Measurements from ENCODE around the gene MAP7D1. TPM values are rescaled to one million over a fixed set of nuclear protein-coding genes. Genes with fewer than 3 reads are reported as not detected.

MAP7D1 gene
- total RNA-seq, 5 donors from 2014 or later (not counting 1 experiment from before 2014, with no cell fraction given), result 157 to 295 (median 263) TPM

DNA sequence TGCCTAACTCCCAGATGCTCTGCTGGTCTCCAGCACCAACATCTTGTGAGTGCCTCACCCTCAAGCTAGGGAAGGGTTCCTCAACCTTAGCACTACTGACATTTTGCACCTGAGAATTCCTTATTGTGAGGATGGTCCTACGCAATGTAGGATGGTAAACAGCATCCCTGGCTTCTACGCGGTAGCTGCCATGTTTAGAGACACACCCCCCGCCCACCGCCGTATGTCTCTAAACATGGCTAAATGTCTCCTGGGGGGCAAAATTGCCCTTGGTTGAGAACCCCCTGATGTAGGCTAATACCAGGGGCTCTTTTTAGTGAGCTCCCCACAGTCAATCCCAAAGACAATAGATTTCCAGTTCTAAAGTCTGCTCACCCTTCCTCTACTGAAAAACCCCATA lies 2.5 kb upstream of the MAP7D1 start:
- Mint-ChIP-seq H3K4me1 (peaks cover 70 to 79% (median 77%) of the 10 kb centered on the region in 3 donors), H3K9me3 (no peaks in the 10 kb centered on the region), H3K36me3 (peaks cover 6% of the 10 kb centered on the region), H3K4me3 (peak overlapping the region in 2 of 3 donors; percentile 82 to 99), H3K27ac (peak overlapping the region; percentile 97), H3K27me3 (no peaks in the 10 kb centered on the region)
- Histone ChIP-seq H3K4me3 (ENCODE audit: control insufficient read depth in 1 of 2, extremely low read depth in 1 of 2, low read length in 1 of 2) (no peak overlapping the region), H3K27me3 (replicated peaks in 1 of 2; ENCODE audit: control insufficient read depth in 2 of 2, extremely low read depth in 1 of 2, insufficient read depth in 2 of 2, low read length in 1 of 2) (no peaks in the 10 kb centered on the region), H3K36me3 (ENCODE audit: control insufficient read depth in 2 of 2, extremely low read depth in 1 of 2, insufficient read depth in 1 of 2, low read length in 1 of 2) (no peaks in the 10 kb centered on the region), H3K4me1 (ENCODE audit: control insufficient read depth in 1 of 2, extremely low read depth in 1 of 2, insufficient read depth in 2 of 2, low read length in 2 of 2) (peaks cover 41 to 74% of the 10 kb centered on the region in 2 experiments), H3K27ac (ENCODE audit: low read length) (peak overlapping the region; percentile 96), H3K9me3 (no peaks in the 10 kb centered on the region)
- ChIA-PET POLR2A (interaction anchor here in 1 of 2 donors (0.6 kb wide), 2 partner anchors 9 to 12 kb away, joined by 4 to 8 read pairs; no protein-coding TSS in a partner anchor), CTCF (interaction anchor here (0.6 to 1.5 kb wide), 2 partner anchors 35 to 41 kb away, joined by 3 to 6 read pairs; no protein-coding TSS in a partner anchor)
- WGBS (ENCODE audit: insufficient coverage), result 98% methylated on average over 6 of the region's 6 CpGs
- ATAC-seq (replicated peaks in 1 of 4) (no peak), DNase-seq (no peak)

GRCh38 chr1:36154335-36154734 lies 1.6 kb upstream of the MAP7D1 start:
- Mint-ChIP-seq H3K4me3 (peak overlapping the region; percentile 82 to 99 (median 85)), H3K36me3 (peaks cover 8% of the 10 kb centered on the region), H3K27me3 (no peaks in the 10 kb centered on the region), H3K9me3 (no peaks in the 10 kb centered on the region), H3K27ac (peak overlapping the region; percentile 97), H3K4me1 (peaks cover 68 to 77% (median 76%) of the 10 kb centered on the region in 3 donors)
- no peak for DNase-seq
- POLR2A ChIA-PET, result interaction anchor here in 1 of 2 donors (1.0 kb wide), 1 partner anchor 90 kb away, joined by 3 read pairs; no protein-coding TSS in a partner anchor
- Histone ChIP-seq H3K4me3 (ENCODE audit: control insufficient read depth in 1 of 2, extremely low read depth in 1 of 2, low read length in 1 of 2) (no peak overlapping the region), H3K9me3 (no peaks in the 10 kb centered on the region), H3K4me1 (ENCODE audit: control insufficient read depth in 1 of 2, extremely low read depth in 1 of 2, insufficient read depth in 2 of 2, low read length in 2 of 2) (peaks cover 47 to 78% of the 10 kb centered on the region in 2 experiments), H3K27ac (ENCODE audit: low read length) (no peak overlapping the region), H3K36me3 (ENCODE audit: control insufficient read depth in 2 of 2, extremely low read depth in 1 of 2, insufficient read depth in 1 of 2, low read length in 1 of 2) (no peaks in the 10 kb centered on the region), H3K27me3 (replicated peaks in 1 of 2; ENCODE audit: control insufficient read depth in 2 of 2, extremely low read depth in 1 of 2, insufficient read depth in 2 of 2, low read length in 1 of 2) (no peaks in the 10 kb centered on the region)
- WGBS (ENCODE audit: insufficient coverage), result 100% methylated on average over 2 of the region's 6 CpGs
- ATAC-seq (replicated peaks in 1 of 4), result no peak
- CTCF ChIA-PET, result interaction anchor here (0.6 to 1.5 kb wide), 2 partner anchors 34 to 127 kb away, joined by 3 to 6 read pairs; no protein-coding TSS in a partner anchor

- ChIA-PET CTCF (interaction anchor here (0.5 to 1.5 kb wide), 4 partner anchors 33 to 255 kb away, joined by 3 to 6 read pairs (median 5); no protein-coding TSS in a partner anchor), POLR2A (interaction anchor here in 1 of 2 donors (1.0 kb wide), 1 partner anchor 89 kb away, joined by 3 read pairs; no protein-coding TSS in a partner anchor)
- no peaks in the 10 kb centered on the region for H3K9me3 Mint-ChIP-seq
- no CpG with 5 or more reads among the region's 6 CpGs for WGBS (ENCODE audit: insufficient coverage)
- H3K4me1 Mint-ChIP-seq, result peaks cover 68 to 77% (median 76%) of the 10 kb centered on the region in 3 donors
- Histone ChIP-seq H3K9me3 (no peaks in the 10 kb centered on the region), H3K27ac (ENCODE audit: low read length) (peak overlapping the region; percentile 96), H3K27me3 (replicated peaks in 1 of 2; ENCODE audit: control insufficient read depth in 2 of 2, extremely low read depth in 1 of 2, insufficient read depth in 2 of 2, low read length in 1 of 2) (no peaks in the 10 kb centered on the region), H3K4me3 (ENCODE audit: control insufficient read depth in 1 of 2, extremely low read depth in 1 of 2, low read length in 1 of 2) (peak overlapping the region; percentile 73 to 85), H3K36me3 (ENCODE audit: control insufficient read depth in 2 of 2, extremely low read depth in 1 of 2, insufficient read depth in 1 of 2, low read length in 1 of 2) (no peaks in the 10 kb centered on the region), H3K4me1 (ENCODE audit: control insufficient read depth in 1 of 2, extremely low read depth in 1 of 2, insufficient read depth in 2 of 2, low read length in 2 of 2) (peaks cover 50 to 79% of the 10 kb centered on the region in 2 experiments)
- H3K36me3 Mint-ChIP-seq, result peaks cover 12% of the 10 kb centered on the region
- DNase-seq (no peak), ATAC-seq (replicated peaks in 1 of 4) (no peak)
- peak overlapping the region; percentile 82 to 99 (median 85) for H3K4me3 Mint-ChIP-seq
- H3K27me3 Mint-ChIP-seq, result no peaks in the 10 kb centered on the region
- peak overlapping the region; percentile 97 for H3K27ac Mint-ChIP-seq
These were observed 1.1 kb upstream of the MAP7D1 start for GRCh38 chr1:36154765-36155407.

DNA sequence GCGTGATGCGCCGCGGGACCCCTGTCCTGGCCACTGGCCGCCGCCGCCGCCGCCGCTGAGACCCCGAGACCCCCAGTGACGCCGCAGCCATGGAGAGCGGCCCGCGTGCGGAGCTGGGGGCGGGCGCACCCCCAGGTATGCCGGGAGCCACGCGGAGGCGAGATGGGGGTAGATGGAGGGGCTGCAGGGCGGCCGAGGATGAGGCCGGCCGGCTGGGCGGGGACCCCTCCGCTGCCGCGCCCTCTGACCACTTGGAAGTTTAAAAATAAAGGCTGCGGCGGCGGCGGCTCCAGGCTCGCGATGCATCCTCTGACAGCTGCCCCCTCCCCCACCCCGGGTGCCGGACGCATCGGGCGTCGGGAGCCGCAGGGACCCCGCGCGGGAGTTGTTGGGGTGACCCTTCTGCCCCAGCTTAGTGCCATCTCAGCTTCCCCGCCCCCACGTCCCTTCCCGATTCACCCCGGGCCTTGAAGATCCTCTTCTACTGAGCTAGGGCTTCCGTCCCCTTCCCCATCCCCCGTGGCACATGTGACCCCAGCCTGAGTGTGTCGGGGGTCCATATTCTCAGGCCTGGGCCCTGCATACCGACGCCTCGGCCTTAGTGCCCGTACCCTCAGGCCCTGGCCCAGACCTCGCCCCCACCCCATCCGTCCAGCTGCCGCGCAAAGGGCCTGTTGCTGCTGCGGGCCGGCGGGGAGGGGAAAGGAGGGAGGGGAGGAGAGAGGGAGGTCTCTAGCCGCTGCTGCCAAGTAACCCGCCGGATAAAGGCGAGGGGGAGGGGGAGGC lies 562 bp downstream of the MAP7D1 start:
- Mint-ChIP-seq H3K27ac (peak overlapping the region; percentile 97), H3K4me3 (peak overlapping the region; percentile 79 to 89 (median 82)), H3K27me3 (no peaks in the 10 kb centered on the region), H3K4me1 (peaks cover 68 to 78% (median 75%) of the 10 kb centered on the region in 3 donors), H3K9me3 (no peaks in the 10 kb centered on the region), H3K36me3 (peaks cover 12% of the 10 kb centered on the region)
- Histone ChIP-seq H3K36me3 (ENCODE audit: control insufficient read depth in 2 of 2, extremely low read depth in 1 of 2, insufficient read depth in 1 of 2, low read length in 1 of 2) (no peaks in the 10 kb centered on the region), H3K4me3 (ENCODE audit: control insufficient read depth in 1 of 2, extremely low read depth in 1 of 2, low read length in 1 of 2) (peak overlapping the region; percentile 70 to 73), H3K27ac (ENCODE audit: low read length) (peak overlapping the region; percentile 89), H3K27me3 (replicated peaks in 1 of 2; ENCODE audit: control insufficient read depth in 2 of 2, extremely low read depth in 1 of 2, insufficient read depth in 2 of 2, low read length in 1 of 2) (no peaks in the 10 kb centered on the region), H3K4me1 (ENCODE audit: control insufficient read depth in 1 of 2, extremely low read depth in 1 of 2, insufficient read depth in 2 of 2, low read length in 2 of 2) (peaks cover 47 to 79% of the 10 kb centered on the region in 2 experiments), H3K9me3 (no peaks in the 10 kb centered on the region)
- ChIA-PET POLR2A (interaction anchor here (0.6 kb wide), 2 partner anchors 144 to 305 kb away, joined by 3 to 13 read pairs; no protein-coding TSS in a partner anchor), CTCF (interaction anchor here in 1 of 2 donors (1.0 to 1.4 kb wide), 3 partner anchors 68 to 129 kb away, joined by 3 to 8 read pairs (median 4); partner anchors contain the start of gene THRAP3)
- ATAC-seq (replicated peaks in 1 of 4), result peak; percentile 13 to 28 (median 18)
- WGBS (ENCODE audit: insufficient coverage), result 1% methylated on average over 46 of the region's 69 CpGs
- peak in 33 of 35 experiments; percentile 16 to 65 (median 43) for DNase-seq

DNA sequence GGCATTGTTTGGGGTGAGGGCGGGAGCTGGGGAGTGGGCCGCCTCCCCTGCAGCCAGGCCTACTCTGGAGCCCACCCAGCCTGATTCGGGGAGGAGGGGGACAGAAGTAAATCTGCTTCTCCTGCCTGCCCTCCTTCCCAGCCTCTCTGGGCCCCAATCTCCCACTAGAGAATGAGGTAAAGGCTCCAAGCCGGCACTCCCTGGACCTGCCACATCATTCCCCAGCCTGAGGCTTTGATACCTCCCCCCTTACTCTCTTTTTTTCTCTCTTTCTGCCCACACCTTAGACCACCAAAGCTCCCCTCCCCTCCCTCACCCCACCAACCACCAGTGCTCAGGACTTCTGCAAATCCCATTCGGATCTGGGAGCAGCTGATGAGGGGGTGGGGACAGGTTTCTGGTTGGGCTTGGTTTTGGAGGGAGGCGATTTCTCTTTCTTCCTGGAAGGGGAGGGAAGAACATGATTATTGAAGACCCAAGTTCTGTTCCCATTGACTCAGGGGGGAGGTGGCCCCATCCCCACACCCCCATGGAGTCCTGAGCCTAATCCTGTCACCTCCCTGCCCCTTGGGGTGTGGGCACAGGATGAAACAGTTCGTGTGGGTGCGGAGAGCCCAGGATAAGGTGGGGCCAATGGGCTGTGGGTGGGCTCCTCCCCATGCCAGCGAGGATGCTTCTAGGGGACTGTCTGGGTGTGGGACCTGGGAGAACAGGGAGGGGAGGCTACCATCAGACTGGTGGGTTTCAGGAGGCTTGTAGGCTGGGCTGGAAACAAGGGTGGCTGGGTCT lies 1.3 kb downstream of the MAP7D1 start:
- no peaks in the 10 kb centered on the region for H3K36me3 ChIP-seq (ENCODE audit: control insufficient read depth in 2 of 2, extremely low read depth in 1 of 2, insufficient read depth in 1 of 2, low read length in 1 of 2)
- peak overlapping the region; percentile 70 to 73 for H3K4me3 ChIP-seq (ENCODE audit: control insufficient read depth in 1 of 2, extremely low read depth in 1 of 2, low read length in 1 of 2)
- WGBS (ENCODE audit: insufficient coverage), result 0% methylated on average over 4 of the region's 9 CpGs
- ATAC-seq (replicated peaks in 1 of 4) (no peak), DNase-seq (peak in 1 of 35 experiments; percentile 14)
- POLR2A ChIA-PET, result interaction anchor here in 1 of 2 donors (0.6 kb wide), 1 partner anchor 306 kb away, joined by 3 read pairs; no protein-coding TSS in a partner anchor
- CTCF ChIA-PET, result interaction anchor here in 1 of 2 donors (0.6 to 1.4 kb wide), 2 partner anchors 128 to 241 kb away, joined by 3 to 4 read pairs; no protein-coding TSS in a partner anchor
- Mint-ChIP-seq H3K27me3 (no peaks in the 10 kb centered on the region), H3K4me1 (peaks cover 69 to 78% (median 75%) of the 10 kb centered on the region in 3 donors), H3K36me3 (peaks cover 12% of the 10 kb centered on the region), H3K4me3 (peak overlapping the region; percentile 79 to 89 (median 82)), H3K27ac (peak overlapping the region; percentile 97), H3K9me3 (no peaks in the 10 kb centered on the region)
- H3K4me1 ChIP-seq (ENCODE audit: control insufficient read depth in 1 of 2, extremely low read depth in 1 of 2, insufficient read depth in 2 of 2, low read length in 2 of 2), result peaks cover 48 to 79% of the 10 kb centered on the region in 2 experiments
- no peaks in the 10 kb centered on the region for H3K27me3 ChIP-seq (replicated peaks in 1 of 2; ENCODE audit: control insufficient read depth in 2 of 2, extremely low read depth in 1 of 2, insufficient read depth in 2 of 2, low read length in 1 of 2)
- H3K9me3 ChIP-seq, result no peaks in the 10 kb centered on the region
- H3K27ac ChIP-seq (ENCODE audit: low read length), result peak overlapping the region; percentile 89

Measured in T-cell (primary cell).